Measurements from ENCODE around the gene SLC38A10.

The SLC38A10 gene

GRCh38 chr17:81323411-81323868, 28.3 kb upstream of the SLC38A10 start:
- H3K4me3 ChIP-seq (ENCODE audit: severe bottlenecking) = no peak overlapping the region
- TF ChIP-seq CTCF (IDR thresholded peaks at IDR 0.05; ENCODE audit: poor library complexity, severe bottlenecking) = no peak
- DNase-seq (ENCODE audit: low spot score) (no peak), ATAC-seq (ENCODE audit: low read depth) (no peak)
- peaks cover 8% of the 10 kb centered on the region for H3K4me1 ChIP-seq (ENCODE audit: insufficient read depth, poor library complexity, severe bottlenecking)
- no peaks in the 10 kb centered on the region for H3K27me3 ChIP-seq (ENCODE audit: insufficient read depth, poor library complexity, severe bottlenecking)
- no peaks in the 10 kb centered on the region for H3K36me3 ChIP-seq (ENCODE audit: low read depth)
- H3K9me3 ChIP-seq (ENCODE audit: severe bottlenecking) = no peaks in the 10 kb centered on the region
- H3K27ac ChIP-seq (ENCODE audit: poor library complexity, severe bottlenecking) = no peak overlapping the region

GRCh38 chr17:81323083-81323369, 27.9 kb upstream of the SLC38A10 start:
- no peaks in the 10 kb centered on the region for H3K27me3 ChIP-seq (ENCODE audit: insufficient read depth, poor library complexity, severe bottlenecking)
- DNase-seq (ENCODE audit: low spot score) = no peak
- TF ChIP-seq CTCF (IDR thresholded peaks at IDR 0.05; ENCODE audit: poor library complexity, severe bottlenecking) = peak; percentile 12
- no peaks in the 10 kb centered on the region for H3K9me3 ChIP-seq (ENCODE audit: severe bottlenecking)
- no peak overlapping the region for H3K4me3 ChIP-seq (ENCODE audit: severe bottlenecking)
- H3K36me3 ChIP-seq (ENCODE audit: low read depth) = no peaks in the 10 kb centered on the region
- no peak for ATAC-seq (ENCODE audit: low read depth)
- no peak overlapping the region for H3K27ac ChIP-seq (ENCODE audit: poor library complexity, severe bottlenecking)
- peaks cover 3% of the 10 kb centered on the region for H3K4me1 ChIP-seq (ENCODE audit: insufficient read depth, poor library complexity, severe bottlenecking)

GRCh38 chr17:81322271-81323082, 27.4 kb upstream of the SLC38A10 start:
- Histone ChIP-seq H3K4me1 (ENCODE audit: insufficient read depth, poor library complexity, severe bottlenecking) (peaks cover 3% of the 10 kb centered on the region), H3K36me3 (ENCODE audit: low read depth) (no peaks in the 10 kb centered on the region), H3K27me3 (ENCODE audit: insufficient read depth, poor library complexity, severe bottlenecking) (no peaks in the 10 kb centered on the region), H3K27ac (ENCODE audit: poor library complexity, severe bottlenecking) (no peak overlapping the region), H3K9me3 (ENCODE audit: severe bottlenecking) (no peaks in the 10 kb centered on the region), H3K4me3 (ENCODE audit: severe bottlenecking) (no peak overlapping the region)
- 0 out of 3 replicates have a peak, but pooled peaks have one; percentile 37 for ATAC-seq (ENCODE audit: low read depth)
- TF ChIP-seq CTCF (IDR thresholded peaks at IDR 0.05; ENCODE audit: poor library complexity, severe bottlenecking) = peak; percentile 30
- no peak for DNase-seq (ENCODE audit: low spot score)

GRCh38 chr17:81317961-81318605, 23.0 kb upstream of the SLC38A10 start:
- no peaks in the 10 kb centered on the region for H3K9me3 ChIP-seq (ENCODE audit: severe bottlenecking)
- H3K27ac ChIP-seq (ENCODE audit: poor library complexity, severe bottlenecking) = no peak overlapping the region
- no peaks in the 10 kb centered on the region for H3K36me3 ChIP-seq (ENCODE audit: low read depth)
- TF ChIP-seq CTCF (IDR thresholded peaks at IDR 0.05; ENCODE audit: poor library complexity, severe bottlenecking) = no peak
- H3K27me3 ChIP-seq (ENCODE audit: insufficient read depth, poor library complexity, severe bottlenecking) = no peaks in the 10 kb centered on the region
- no peaks in the 10 kb centered on the region for H3K4me1 ChIP-seq (ENCODE audit: insufficient read depth, poor library complexity, severe bottlenecking)
- no peak for DNase-seq (ENCODE audit: low spot score)
- no peak overlapping the region for H3K4me3 ChIP-seq (ENCODE audit: severe bottlenecking)
- no peak for ATAC-seq (ENCODE audit: low read depth)

GRCh38 chr17:81317530-81317821, 22.4 kb upstream of the SLC38A10 start:
- no peak for TF ChIP-seq CTCF (IDR thresholded peaks at IDR 0.05; ENCODE audit: poor library complexity, severe bottlenecking)
- DNase-seq (ENCODE audit: low spot score) (no peak), ATAC-seq (ENCODE audit: low read depth) (no peak)
- H3K4me3 ChIP-seq (ENCODE audit: severe bottlenecking) = no peak overlapping the region
- H3K36me3 ChIP-seq (ENCODE audit: low read depth) = no peaks in the 10 kb centered on the region
- H3K4me1 ChIP-seq (ENCODE audit: insufficient read depth, poor library complexity, severe bottlenecking) = no peaks in the 10 kb centered on the region
- H3K27me3 ChIP-seq (ENCODE audit: insufficient read depth, poor library complexity, severe bottlenecking) = no peaks in the 10 kb centered on the region
- H3K27ac ChIP-seq (ENCODE audit: poor library complexity, severe bottlenecking) = no peak overlapping the region
- H3K9me3 ChIP-seq (ENCODE audit: severe bottlenecking) = no peaks in the 10 kb centered on the region
